ENCODE results near the gene PPP1CA.
"Not testable (repeated sequence)": the region's sequence is repeated elsewhere in the genome, so short reads cannot be mapped to it uniquely, and the experiment has no call there.

The PPP1CA gene

DNA sequence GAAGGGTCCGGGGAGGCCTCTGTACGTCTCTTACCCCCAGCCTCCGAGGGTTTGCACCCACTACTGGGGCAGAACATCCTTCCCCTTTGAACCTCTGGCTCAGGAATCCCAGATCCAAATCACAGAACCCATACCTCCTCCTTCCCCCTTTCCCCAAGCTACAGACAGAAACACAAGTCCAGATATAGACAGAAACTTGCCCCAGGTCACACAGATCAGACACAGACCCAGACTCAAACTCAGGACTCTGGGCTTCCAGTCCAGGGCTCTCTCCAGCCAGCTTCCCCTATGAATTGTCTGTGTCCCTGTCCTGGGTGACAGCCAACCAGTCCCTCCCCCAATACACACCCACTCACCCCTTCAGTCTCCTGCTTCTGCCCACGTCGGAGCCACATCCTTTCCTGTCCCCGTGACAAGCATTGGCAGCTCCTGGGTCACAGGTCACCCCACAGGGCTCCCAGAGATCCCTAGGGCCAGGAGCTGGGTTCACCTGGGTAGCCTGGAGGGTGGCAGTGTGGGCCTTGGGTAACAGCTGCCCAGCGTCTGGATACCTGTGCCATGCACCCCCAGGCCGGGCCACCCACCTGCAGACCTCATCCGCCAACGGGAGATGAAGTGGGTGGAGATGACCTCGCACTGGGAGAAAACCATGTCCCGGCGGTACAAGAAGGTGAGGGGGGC, 3.0 kb upstream of the PPP1CA start:
- Histone ChIP-seq H2AK5ac (ENCODE audit: low read length, severe bottlenecking) (no peak overlapping the region), H3K36me3 (ENCODE audit: control insufficient read depth in 1 of 2, insufficient read depth in 2 of 2, low read depth in 1 of 2, low read length in 2 of 2) (peaks cover 5 to 7% of the 10 kb centered on the region in 2 experiments), H3K27me3 (ENCODE audit: control insufficient read depth in 1 of 2, insufficient read depth in 1 of 2, low read length in 2 of 2) (peaks cover under 1 to 37% of the 10 kb centered on the region in 2 experiments), H3K27ac (ENCODE audit: low read length, poor library complexity, severe bottlenecking) (no peak overlapping the region), H4K8ac (ENCODE audit: low read length) (no peak overlapping the region), H2AFZ (ENCODE audit: low read depth, low read length) (no peak overlapping the region), H3K23ac (ENCODE audit: low read length in 2 of 2) (no peak overlapping the region), H3K4ac (ENCODE audit: low read depth in 1 of 2, low read length in 2 of 2) (no peak overlapping the region), H3K4me2 (ENCODE audit: low read length, poor library complexity, severe bottlenecking) (no peak overlapping the region), H4K91ac (ENCODE audit: low read length) (peak overlapping the region; percentile 9), H2BK120ac (ENCODE audit: low read depth, low read length) (no peak overlapping the region), H3K18ac (ENCODE audit: low read depth in 1 of 2, low read length in 2 of 2) (no peak overlapping the region), H3K14ac (ENCODE audit: low read length in 2 of 2) (no peak overlapping the region), H3K79me1 (replicated peaks; ENCODE audit: low read length, poor library complexity, severe bottlenecking) (no peaks in the 10 kb centered on the region), H3K9ac (ENCODE audit: low read length) (no peak overlapping the region), H3K4me1 (ENCODE audit: control insufficient read depth, insufficient read depth, low read depth, low read length) (peaks cover 20% of the 10 kb centered on the region), H3K9me3 (ENCODE audit: control insufficient read depth, low read length) (no peaks in the 10 kb centered on the region), H2BK15ac (ENCODE audit: low read depth, poor library complexity, severe bottlenecking) (no peak overlapping the region), H2BK12ac (ENCODE audit: low read length in 2 of 2) (no peak overlapping the region), H3K4me3 (ENCODE audit: insufficient read depth in 1 of 2, low read depth in 1 of 2, low read length in 2 of 2) (no peak overlapping the region), H2BK5ac (ENCODE audit: low read depth, low read length, poor library complexity, severe bottlenecking) (no peak overlapping the region)
- 87% methylated on average over 13 of the region's 13 CpGs for WGBS
- DNase-seq, result no peak

- not testable (repeated sequence) for H4K91ac ChIP-seq (ENCODE audit: low read length); H4K8ac ChIP-seq (ENCODE audit: low read length); DNase-seq; H3K9ac ChIP-seq (ENCODE audit: low read length); H3K9me3 ChIP-seq (ENCODE audit: control insufficient read depth, low read length); H2AFZ ChIP-seq (ENCODE audit: low read depth, low read length); H2BK120ac ChIP-seq (ENCODE audit: low read depth, low read length); H3K4me3 ChIP-seq (ENCODE audit: insufficient read depth in 1 of 2, low read depth in 1 of 2, low read length in 2 of 2); H2BK12ac ChIP-seq (ENCODE audit: low read length in 2 of 2); H3K23ac ChIP-seq (ENCODE audit: low read length in 2 of 2); H3K27ac ChIP-seq (ENCODE audit: low read length, poor library complexity, severe bottlenecking); H3K4ac ChIP-seq (ENCODE audit: low read depth in 1 of 2, low read length in 2 of 2); H2AK5ac ChIP-seq (ENCODE audit: low read length, severe bottlenecking); H2BK5ac ChIP-seq (ENCODE audit: low read depth, low read length, poor library complexity, severe bottlenecking); H3K18ac ChIP-seq (ENCODE audit: low read depth in 1 of 2, low read length in 2 of 2); H3K79me1 ChIP-seq (replicated peaks; ENCODE audit: low read length, poor library complexity, severe bottlenecking); H3K4me2 ChIP-seq (ENCODE audit: low read length, poor library complexity, severe bottlenecking); H3K14ac ChIP-seq (ENCODE audit: low read length in 2 of 2); H2BK15ac ChIP-seq (ENCODE audit: low read depth, poor library complexity, severe bottlenecking)
- 97% methylated on average over 9 of the region's 9 CpGs for WGBS
- H3K36me3 ChIP-seq (ENCODE audit: control insufficient read depth in 1 of 2, insufficient read depth in 2 of 2, low read depth in 1 of 2, low read length in 2 of 2), result peaks cover 21 to 23% of the 10 kb centered on the region in 2 experiments
- peaks cover 29% of the 10 kb centered on the region for H3K4me1 ChIP-seq (ENCODE audit: control insufficient read depth, insufficient read depth, low read depth, low read length)
- H3K27me3 ChIP-seq (ENCODE audit: control insufficient read depth in 1 of 2, insufficient read depth in 1 of 2, low read length in 2 of 2), result peaks cover 0 to 22% of the 10 kb centered on the region in 2 experiments
These were observed 1.4 kb upstream of the PPP1CA start for GRCh38 chr11:67403085-67403484.

DNA sequence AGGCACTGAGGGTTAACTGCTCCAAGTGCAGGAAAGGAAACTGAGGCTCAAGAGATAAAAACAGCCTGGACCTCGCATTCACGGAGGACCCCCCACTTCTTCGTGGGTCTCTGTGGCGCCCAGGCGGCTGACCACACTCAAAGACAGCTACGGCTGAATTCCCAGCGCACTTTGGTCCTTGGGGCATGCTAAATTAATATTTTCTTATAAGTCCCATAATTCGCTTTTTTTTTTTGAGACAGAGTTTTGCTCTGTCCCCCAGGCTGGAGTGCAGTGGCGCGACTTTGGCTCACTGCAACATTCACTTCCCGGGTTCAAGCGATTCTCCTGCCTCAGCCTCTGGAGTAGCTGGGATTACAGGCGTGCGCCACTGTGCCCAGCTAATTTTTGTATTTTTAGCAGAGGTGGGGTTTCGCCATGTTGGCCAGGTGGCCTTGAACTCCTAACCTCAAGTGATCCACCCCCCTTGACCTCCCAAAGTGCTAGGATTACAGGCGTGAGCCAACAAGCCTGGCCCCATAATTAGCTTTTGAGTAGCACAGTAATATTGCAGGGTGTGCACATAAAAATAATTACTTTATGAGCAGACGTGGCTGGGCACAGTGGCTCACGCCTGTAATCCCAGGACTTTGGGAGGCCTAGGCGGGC, 658 bp upstream of the PPP1CA start:
- H4K8ac ChIP-seq (ENCODE audit: low read length), result peak overlapping the region; percentile 16
- peak overlapping the region; percentile 53 for H3K27ac ChIP-seq (ENCODE audit: low read length, poor library complexity, severe bottlenecking)
- H3K4me2 ChIP-seq (ENCODE audit: low read length, poor library complexity, severe bottlenecking), result peak overlapping the region; percentile 2
- H2AFZ ChIP-seq (ENCODE audit: low read depth, low read length); H3K14ac ChIP-seq (ENCODE audit: low read length in 2 of 2); H3K23ac ChIP-seq (ENCODE audit: low read length in 2 of 2); H2BK5ac ChIP-seq (ENCODE audit: low read depth, low read length, poor library complexity, severe bottlenecking); DNase-seq; H2BK12ac ChIP-seq (ENCODE audit: low read length in 2 of 2); H4K91ac ChIP-seq (ENCODE audit: low read length); H2BK120ac ChIP-seq (ENCODE audit: low read depth, low read length); H3K9me3 ChIP-seq (ENCODE audit: control insufficient read depth, low read length): not testable (repeated sequence)
- H3K27me3 ChIP-seq (ENCODE audit: control insufficient read depth in 1 of 2, insufficient read depth in 1 of 2, low read length in 2 of 2), result peaks cover 0 to 14% of the 10 kb centered on the region in 2 experiments
- peak overlapping the region in 1 of 2 experiments; percentile 29 for H3K4ac ChIP-seq (ENCODE audit: low read depth in 1 of 2, low read length in 2 of 2)
- H3K4me3 ChIP-seq (ENCODE audit: insufficient read depth in 1 of 2, low read depth in 1 of 2, low read length in 2 of 2), result peak overlapping the region in 1 of 2 experiments; percentile 66
- H3K18ac ChIP-seq (ENCODE audit: low read depth in 1 of 2, low read length in 2 of 2), result peak overlapping the region; percentile 6 to 81
- peak overlapping the region; percentile 17 for H2AK5ac ChIP-seq (ENCODE audit: low read length, severe bottlenecking)
- H3K9ac ChIP-seq (ENCODE audit: low read length), result peak overlapping the region; percentile 79
- peak overlapping the region; percentile 73 for H2BK15ac ChIP-seq (ENCODE audit: low read depth, poor library complexity, severe bottlenecking)
- H3K36me3 ChIP-seq (ENCODE audit: control insufficient read depth in 1 of 2, insufficient read depth in 2 of 2, low read depth in 1 of 2, low read length in 2 of 2), result peaks cover 29 to 31% of the 10 kb centered on the region in 2 experiments
- H3K4me1 ChIP-seq (ENCODE audit: control insufficient read depth, insufficient read depth, low read depth, low read length), result peaks cover 30% of the 10 kb centered on the region
- 79% methylated on average over 19 of the region's 19 CpGs for WGBS
- H3K79me1 ChIP-seq (replicated peaks; ENCODE audit: low read length, poor library complexity, severe bottlenecking), result peaks cover 12% of the 10 kb centered on the region

DNA sequence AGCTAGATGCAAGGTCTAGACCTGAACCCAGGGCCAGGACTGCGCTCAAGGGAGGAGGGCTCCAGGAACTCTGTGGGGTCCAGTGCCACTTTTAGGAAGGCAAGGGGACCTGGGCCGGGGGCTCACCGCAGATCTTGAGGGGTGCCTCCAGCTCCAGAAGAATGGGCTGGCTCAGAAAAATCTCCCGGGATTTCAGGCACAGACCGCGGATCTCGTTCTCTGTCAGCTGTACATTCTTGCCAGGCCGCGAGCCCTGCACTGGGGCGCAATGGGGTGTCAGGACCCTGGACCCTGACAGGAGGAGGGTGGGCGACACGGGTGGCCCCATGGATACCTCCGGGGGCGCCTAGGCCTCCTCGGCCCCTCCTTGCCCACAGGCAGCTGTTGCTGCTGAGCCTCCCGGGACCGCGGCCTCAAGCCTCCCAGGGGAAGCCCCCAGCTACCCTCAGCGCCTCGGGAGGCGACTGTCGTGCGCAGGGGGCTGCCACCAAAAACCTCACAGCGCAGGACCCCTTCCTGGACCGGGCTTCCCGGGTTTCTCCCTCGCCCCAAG, 640 bp downstream of the PPP1CA start:
- peak; percentile 36 for DNase-seq
- WGBS, result 12% methylated on average over 24 of the region's 27 CpGs
- peak overlapping the region; percentile 92 to 99 for H3K4ac ChIP-seq (ENCODE audit: low read depth in 1 of 2, low read length in 2 of 2)
- peak overlapping the region; percentile 93 for H2BK120ac ChIP-seq (ENCODE audit: low read depth, low read length)
- H3K18ac ChIP-seq (ENCODE audit: low read depth in 1 of 2, low read length in 2 of 2), result peak overlapping the region; percentile 87 to 94
- peaks cover 0 to 3% of the 10 kb centered on the region in 2 experiments for H3K27me3 ChIP-seq (ENCODE audit: control insufficient read depth in 1 of 2, insufficient read depth in 1 of 2, low read length in 2 of 2)
- no peaks in the 10 kb centered on the region for H3K9me3 ChIP-seq (ENCODE audit: control insufficient read depth, low read length)
- H3K36me3 ChIP-seq (ENCODE audit: control insufficient read depth in 1 of 2, insufficient read depth in 2 of 2, low read depth in 1 of 2, low read length in 2 of 2), result peaks cover 35 to 44% of the 10 kb centered on the region in 2 experiments
- H2BK12ac ChIP-seq (ENCODE audit: low read length in 2 of 2), result peak overlapping the region in 1 of 2 experiments; percentile 67
- peaks cover 21% of the 10 kb centered on the region for H3K79me1 ChIP-seq (replicated peaks; ENCODE audit: low read length, poor library complexity, severe bottlenecking)
- no peak overlapping the region for H2BK15ac ChIP-seq (ENCODE audit: low read depth, poor library complexity, severe bottlenecking)
- H3K23ac ChIP-seq (ENCODE audit: low read length in 2 of 2), result peak overlapping the region in 1 of 2 experiments; percentile 70
- no peak overlapping the region for H4K8ac ChIP-seq (ENCODE audit: low read length)
- peak overlapping the region; percentile 37 for H3K27ac ChIP-seq (ENCODE audit: low read length, poor library complexity, severe bottlenecking)
- peak overlapping the region; percentile 85 for H4K91ac ChIP-seq (ENCODE audit: low read length)
- peak overlapping the region; percentile 77 to 91 for H3K14ac ChIP-seq (ENCODE audit: low read length in 2 of 2)
- H2BK5ac ChIP-seq (ENCODE audit: low read depth, low read length, poor library complexity, severe bottlenecking), result peak overlapping the region; percentile 58
- H3K4me3 ChIP-seq (ENCODE audit: insufficient read depth in 1 of 2, low read depth in 1 of 2, low read length in 2 of 2), result peak overlapping the region; percentile 84 to 89
- H2AK5ac ChIP-seq (ENCODE audit: low read length, severe bottlenecking), result peak overlapping the region; percentile 72
- H2AFZ ChIP-seq (ENCODE audit: low read depth, low read length), result peak overlapping the region; percentile 74
- H3K4me2 ChIP-seq (ENCODE audit: low read length, poor library complexity, severe bottlenecking), result peak overlapping the region; percentile 66
- H3K4me1 ChIP-seq (ENCODE audit: control insufficient read depth, insufficient read depth, low read depth, low read length), result peaks cover 31% of the 10 kb centered on the region
- H3K9ac ChIP-seq (ENCODE audit: low read length), result peak overlapping the region; percentile 96

Data from mesenchymal stem cell (in vitro differentiated cells and primary cell).